HG03064 (cell line): ENCODE measurements around the gene PCF11.
"Not testable (repeated sequence)": the region's sequence is repeated elsewhere in the genome, so short reads cannot be mapped to it uniquely, and the experiment has no call there.

Experiments
- ATAC-seq: cut with Tn5 transposase; IDR thresholded peaks from one replicate; pipeline ENCODE4 v1.9.1; 2021; ENCODE audit warnings: low read depth; ENCODE audit not compliant: unreplicated experiment

Gene PCF11

DNA sequence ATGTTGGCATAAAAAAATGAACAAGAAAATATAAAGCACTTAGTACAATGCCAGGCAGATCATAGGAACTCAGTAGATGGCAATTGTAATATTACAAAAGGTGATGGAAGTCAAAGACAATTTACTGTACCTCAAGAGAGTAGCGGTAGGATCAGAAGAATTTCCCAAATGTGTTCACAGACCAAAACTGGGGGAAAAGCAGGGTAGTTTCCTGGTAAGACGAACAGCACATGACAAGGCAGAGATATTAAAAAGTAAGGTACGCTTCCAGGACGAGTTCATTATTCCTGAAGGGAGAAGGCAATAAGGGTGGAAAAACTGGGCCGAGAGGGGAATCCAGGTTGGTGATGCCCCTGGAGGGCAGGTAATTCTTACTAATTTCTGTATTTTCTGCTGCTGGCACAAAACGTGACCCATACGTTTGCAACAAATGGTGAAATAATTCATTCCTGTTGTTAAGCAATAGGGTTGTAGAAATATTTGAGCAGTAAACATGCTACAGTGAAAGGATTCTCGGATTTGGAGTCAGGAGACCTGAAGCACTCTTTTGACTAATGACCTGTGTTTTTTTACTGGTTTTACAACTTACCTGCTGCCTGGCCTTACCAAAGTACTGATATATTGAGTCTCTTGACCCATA lies 35.8 kb downstream of the PCF11 start:
- ATAC-seq, result no peak

GRCh38 chr11:83193315-83194280 lies 36.7 kb downstream of the PCF11 start, which contains the start of gene ANKRD42:
TSS of gene ANKRD42 (plus strand) at chr11:83193712. CDS start at chr11:83194671, 959 bp downstream.
- peak; percentile 88 for ATAC-seq

DNA sequence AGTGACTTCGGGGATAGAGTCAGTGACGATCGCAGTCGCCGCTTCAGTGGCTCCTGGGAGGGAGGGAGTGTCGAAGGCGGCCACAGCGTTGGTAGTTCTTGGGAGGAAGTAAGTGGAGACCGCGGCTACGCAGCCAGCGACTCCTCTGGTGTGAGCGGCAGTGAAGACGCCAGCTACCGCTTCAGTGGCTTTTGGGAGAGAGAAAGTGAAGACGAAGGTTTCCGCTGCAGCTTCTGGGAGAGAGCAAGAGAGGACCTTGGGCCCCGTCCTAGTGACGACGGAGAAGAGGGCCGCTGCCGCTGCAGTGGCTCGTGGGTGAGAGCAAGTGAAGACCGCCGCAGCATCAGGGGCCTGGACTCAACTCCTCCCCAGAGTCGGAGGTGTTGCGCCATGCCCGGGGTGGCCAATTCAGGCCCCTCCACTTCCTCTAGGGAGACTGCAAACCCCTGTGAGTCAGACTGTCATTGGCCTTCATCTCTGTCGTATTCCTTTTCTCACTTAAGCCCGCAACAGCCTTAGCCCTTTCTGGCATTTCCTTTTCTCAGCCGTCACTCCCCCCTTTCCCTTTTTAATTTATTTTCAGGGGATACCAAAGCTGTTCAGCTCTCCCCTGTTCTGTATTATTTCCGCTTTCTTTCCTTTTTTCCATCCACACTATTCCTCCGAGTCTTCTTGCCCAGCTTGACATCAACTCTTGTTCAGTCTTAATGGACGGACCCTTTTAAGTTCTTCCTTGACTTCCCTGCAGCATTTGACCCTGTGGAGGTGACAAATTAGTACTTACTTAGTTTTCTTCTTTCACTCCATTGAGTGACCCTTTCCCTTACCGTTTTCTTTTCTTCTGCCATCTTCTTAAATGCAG lies 37.6 kb downstream of the PCF11 start:
- peak; percentile 47 for ATAC-seq

GRCh38 chr11:83195143-83195466 lies 38.2 kb downstream of the PCF11 start:
- no peak for ATAC-seq

GRCh38 chr11:83195649-83196048 lies 38.7 kb downstream of the PCF11 start:
- ATAC-seq, result no peak

GRCh38 chr11:83200035-83200434 lies 43.1 kb downstream of the PCF11 start:
- no peak for ATAC-seq

GRCh38 chr11:83205608-83206185 lies 48.8 kb downstream of the PCF11 start:
- ATAC-seq, result no peak

DNA sequence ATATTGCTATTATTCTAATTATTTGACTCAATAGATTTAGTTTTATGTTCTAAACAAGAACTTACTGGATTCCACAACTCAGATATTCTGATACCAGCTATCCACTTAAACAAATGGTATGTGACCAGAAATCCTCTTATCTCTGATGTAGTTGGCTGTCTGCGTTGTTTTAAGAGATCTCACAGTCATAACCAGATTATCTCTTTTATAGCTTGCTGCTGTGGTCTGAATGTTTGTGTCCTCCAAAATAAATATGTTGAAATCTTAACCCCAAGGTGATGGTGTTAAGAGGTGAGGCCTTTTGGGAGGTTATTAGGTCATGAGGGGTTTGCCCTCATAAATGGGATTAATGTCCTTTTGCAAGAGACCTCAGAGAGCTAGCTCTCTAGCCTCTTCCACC lies 49.3 kb downstream of the PCF11 start:
- ATAC-seq, result no peak

GRCh38 chr11:83206771-83207382 lies 49.9 kb downstream of the PCF11 start:
- ATAC-seq, result not testable (repeated sequence)

GRCh38 chr11:83219095-83219494 lies 62.2 kb downstream of the PCF11 start:
- no peak for ATAC-seq

DNA sequence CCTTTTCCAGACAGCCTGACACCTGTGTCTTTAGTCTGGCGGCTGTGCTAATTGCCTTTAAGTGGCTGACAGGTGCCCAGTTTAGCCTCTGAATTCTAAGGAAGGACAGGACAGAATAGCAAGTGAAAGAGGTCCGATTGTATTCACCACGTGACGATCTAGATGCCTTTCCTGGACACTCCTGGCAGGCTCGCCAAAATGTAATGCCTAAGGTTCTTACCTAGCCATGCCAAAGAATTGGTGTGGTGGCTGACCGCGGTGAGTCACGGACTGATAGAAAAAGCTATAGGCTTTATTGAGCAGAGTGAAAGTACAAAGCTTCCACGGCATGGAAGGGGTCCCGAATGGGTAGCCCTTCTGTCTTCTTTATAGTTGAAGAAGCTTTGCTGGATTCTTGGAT lies 63.3 kb downstream of the PCF11 start:
- ATAC-seq, result no peak

- no peak for ATAC-seq
Measured at GRCh38 chr11:83221694-83222093, 64.8 kb downstream of the PCF11 start.

GRCh38 chr11:83222499-83222898 lies 65.6 kb downstream of the PCF11 start:
- no peak for ATAC-seq

DNA sequence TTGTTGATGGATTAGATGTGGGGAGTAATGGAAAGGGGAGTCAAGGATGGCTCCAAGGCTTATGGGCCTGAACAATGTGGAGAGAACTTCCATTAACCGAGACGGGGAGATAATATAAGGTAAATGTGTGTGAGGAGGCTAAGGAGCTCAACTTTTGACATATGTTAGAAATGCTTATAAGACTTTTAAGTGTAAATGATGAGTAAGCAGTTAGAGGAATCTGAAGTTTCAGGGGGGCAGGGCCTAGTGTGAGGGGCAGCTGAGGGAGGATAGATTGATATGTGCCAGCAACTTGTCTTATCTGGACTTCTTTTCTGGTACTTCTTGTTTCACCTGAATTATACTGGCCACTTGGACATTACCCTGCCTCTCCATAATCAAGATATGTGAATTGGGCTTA lies 66.5 kb downstream of the PCF11 start:
- no peak for ATAC-seq

DNA sequence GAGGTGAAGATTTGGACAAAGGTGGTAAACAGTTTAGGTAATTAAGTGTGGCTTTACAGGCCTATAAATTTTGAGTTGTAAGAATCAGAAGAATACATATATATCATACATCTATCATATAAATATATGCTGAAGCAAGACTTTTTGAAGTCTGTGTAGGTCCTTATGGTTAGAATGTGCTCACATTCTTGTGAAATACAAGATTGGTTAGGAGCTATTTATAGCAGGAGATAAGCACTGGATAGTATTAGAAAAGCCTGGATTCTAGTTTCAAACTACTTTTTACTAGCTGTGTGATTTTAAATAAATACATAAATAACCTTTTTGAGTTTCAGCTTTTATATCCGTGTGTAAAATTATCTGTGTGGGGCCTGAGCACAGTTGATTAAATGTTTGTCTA lies 78.9 kb downstream of the PCF11 start:
- no peak for ATAC-seq
